CD4-positive, alpha-beta T cell treated with Interleukin-4 for 4 hours (primary cell): ENCODE results near the gene PHOX2B.

Experiments used
- DNase-seq: peaks from one replicate; pipeline ENCODE4 v3.0.0-alpha.2; 2020

Gene PHOX2B

DNA sequence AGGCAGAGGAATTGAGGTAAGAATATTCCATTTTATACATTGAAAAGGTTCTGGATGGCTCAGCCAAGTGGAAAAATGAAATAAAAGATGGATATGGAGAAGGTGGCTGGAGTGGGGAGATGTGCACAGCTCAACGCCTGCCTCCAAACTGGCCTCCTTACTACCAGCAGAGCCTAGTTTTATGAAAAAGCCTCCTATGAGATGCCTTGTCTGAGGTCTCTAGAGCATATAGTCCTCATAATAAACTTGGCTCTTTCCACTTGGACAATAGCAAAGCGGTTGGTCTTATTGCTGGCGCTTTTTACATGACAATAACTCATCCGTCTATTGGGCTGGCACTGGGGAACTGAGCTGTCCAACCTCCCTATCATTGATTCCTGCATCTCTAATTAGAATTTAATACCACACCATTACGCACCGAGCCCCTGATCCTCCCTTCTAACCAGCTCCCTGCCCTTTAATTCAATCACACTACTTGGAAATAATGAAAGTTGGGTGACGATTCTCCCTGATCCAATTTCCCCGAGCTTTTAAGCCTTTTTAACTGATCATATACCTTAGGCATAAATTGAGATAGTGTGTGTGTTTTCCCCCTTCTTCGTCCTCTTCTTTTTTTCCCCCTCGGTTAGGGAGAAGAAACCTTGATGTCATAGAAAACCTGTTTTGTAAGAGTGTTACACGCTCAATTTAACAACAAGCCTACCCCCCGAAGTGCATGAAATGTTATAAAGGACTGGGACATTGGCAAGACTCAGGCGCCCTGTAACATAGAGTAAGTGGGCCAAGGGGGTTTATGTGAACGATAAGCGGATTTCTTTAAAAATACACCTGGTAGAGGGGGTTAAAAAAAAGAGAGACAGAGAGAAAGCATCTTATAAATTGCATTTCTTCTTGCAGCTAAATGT lies at the start of gene PHOX2B:
PHOX2B (minus strand) TSS at position 155 of the 905 bp plus-strand sequence; CDS start at position 40, 115 bp downstream.
- DNase-seq: no peak

DNA sequence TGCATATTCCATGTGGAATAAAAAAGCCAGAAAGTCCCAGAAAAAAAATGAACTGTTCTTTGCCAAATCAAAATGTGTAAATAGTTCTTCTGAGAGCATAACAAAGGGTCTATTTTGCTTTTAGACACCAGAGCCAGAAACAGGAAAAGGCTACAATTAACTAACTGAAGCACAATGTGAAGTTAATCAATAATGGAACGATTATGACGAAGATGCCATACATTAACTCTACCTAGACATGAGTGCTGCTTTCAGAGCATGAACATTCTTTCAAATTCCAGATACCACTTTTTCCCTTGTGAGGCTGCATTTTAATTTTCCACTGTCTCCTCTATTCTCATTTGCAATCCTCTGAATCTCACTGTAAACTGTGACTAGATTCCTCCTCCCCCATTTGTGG lies 48.7 kb upstream of the PHOX2B start:
- DNase-seq: no peak

DNA sequence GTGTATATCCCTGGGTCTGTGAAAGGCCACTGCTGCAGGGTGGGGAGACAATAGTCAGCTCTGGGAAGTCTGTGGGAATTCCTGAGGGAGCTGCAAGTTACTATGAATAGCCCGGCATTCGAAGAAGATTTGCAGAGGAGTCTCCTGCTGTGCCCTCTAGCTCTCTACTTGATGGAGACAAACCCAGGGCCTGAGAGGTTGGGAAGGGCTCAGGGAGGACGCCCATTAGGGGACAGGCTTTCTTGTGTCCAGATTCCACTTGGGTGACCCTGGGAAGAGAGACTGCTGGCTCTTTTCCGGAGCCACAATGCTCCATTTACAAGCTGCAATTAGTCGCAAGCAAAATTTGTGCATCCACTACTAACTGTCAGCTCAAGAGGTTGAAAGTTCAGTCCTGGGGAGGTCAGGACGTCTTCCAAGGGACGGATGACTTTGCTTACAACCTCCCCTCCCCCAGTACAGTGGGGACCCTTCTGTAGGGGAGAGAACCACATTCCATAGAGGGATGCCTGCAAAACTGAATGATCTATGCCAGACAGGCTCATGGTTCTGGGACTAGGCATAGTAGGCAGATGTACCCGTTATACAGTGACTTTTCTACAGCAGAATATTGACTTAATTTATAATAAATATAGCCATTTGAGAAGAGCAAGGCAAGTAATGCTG lies 48.2 kb upstream of the PHOX2B start:
- no peak for DNase-seq

DNA sequence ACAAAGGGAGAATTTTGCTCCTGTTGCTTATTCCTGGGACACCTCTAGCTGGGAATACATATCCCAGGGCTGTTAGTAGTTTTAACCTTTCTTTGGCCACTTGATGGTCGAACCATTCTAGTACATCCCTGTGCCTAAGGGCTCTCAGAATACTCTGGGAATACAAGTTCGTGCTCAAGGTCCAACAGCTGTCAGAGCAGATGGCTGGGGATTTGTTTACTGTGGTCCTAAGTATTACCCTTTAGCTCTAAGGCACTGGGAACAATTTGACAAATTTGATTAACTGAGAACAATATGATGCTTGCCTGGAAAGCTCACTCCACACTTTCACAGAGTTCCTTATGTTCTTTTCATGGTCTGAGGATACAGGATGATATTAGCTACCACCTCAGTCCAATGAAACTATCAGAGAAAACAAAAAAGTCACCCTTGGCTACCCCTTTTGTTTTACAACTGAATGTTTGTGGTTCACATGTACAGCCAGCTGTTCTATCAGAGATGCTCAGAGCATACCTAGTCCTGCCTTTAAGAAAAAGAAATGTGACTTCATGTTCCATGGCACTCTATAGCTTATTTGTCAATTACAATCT lies 47.4 kb upstream of the PHOX2B start:
- no peak for DNase-seq

DNA sequence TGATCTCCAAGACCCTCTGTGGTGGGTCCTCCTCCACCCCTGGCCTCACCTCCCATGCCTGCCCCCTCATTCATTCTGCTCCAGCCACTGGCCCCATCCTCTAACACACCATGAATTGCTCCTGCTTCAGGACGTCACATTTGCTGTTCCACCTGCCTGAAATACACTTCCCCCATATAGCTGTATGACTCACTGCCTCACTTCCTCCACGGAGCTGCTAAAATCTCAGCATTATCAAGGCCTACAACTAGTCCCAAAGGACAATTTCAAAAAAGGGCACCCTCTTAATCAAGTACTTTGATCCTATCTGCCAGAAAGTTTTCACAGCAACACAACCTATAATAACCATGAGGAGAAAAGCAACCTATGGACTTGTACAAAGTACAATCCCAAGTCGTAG lies 43.6 kb upstream of the PHOX2B start:
- DNase-seq: no peak

DNA sequence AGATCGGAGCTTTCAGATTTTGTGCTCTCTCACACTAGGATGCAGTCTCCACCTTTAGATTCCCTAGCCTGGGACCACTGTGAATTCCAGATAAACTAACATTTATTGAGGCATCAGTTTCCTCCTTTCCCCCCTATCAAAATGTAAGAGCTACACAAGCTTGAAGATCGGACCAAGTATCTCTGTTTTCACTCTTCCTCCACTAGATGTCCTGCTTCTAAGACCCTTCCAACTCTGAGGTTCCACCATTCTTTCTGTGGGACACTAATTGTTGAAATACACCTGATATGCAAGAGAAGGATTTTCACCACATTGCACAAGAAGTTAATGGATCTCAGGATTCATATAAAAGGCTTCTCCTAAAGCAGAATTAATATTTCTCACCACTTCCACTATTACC lies 43.0 kb upstream of the PHOX2B start:
- no peak for DNase-seq

DNA sequence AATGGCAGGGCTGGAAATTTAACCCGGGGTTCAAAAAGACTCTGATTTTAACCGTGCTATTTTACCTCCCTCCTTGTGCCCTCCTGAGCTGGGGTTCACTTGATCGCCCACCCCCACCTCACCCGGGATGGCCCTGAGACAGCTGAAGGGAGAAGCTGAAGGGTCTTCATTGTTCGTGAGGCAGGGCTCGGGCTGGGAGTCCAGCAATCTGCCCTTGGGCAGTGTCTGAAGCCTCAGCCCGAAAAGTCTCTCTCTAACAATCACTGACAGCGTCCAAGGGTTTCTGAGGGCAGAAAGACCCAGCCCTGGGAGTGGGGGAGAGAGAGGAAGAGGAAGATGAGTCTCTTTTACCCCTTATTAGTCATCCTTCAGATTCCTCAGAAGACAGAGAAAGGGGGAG lies 39.4 kb upstream of the PHOX2B start:
- DNase-seq: no peak

DNA sequence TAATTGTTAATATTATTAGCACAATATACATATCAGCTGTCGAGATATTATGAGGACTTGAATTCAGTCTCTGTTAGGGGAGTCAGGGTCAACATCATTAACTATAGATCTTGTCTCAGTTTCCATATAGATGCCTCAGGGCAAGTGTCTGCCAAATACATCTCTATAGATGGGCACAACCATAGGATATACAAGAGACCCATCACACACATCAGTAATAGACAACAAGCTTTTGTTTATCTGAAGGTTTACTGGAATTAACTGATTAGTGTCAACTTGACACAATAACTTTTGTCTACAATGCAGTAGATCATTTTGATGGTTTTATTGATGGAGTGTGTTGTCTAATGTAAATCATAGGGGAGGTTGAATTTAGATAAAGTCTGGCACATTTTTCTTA lies 37.1 kb upstream of the PHOX2B start:
- no peak for DNase-seq

DNA sequence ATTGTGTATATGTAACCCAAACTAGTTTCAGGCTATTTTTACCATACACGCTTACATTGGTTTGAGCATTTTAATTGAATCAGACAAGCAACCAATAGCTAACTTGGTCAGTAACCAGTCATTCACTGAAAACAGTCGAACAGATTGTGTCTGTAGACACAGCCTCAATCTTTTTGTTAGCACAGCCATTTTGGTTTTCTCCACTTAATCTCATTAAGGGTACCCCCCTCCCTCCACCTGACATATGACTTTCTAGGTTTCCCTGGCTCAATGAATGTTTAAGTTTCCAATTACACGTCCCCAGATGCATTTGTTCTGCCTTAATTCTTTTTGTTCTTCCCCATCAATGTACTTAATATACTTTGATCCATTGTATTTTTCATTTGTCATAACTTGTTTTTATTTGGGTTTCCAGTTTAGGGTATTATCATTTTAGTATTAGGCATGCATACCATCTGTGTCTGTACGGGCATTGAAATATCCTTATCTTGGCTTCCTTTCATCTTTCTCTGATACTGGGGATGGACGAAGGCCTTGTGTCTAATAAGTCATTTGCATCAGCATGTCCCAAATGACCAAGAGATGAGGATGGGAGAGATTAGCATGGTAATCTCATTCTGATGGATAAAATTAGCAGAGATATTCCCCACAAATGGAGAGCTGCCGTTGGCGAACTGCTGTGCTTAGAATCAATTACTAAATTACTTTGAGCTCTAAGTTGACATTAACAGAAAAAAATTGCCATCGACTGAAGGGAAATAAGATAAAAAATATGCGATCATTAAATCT lies 35.9 kb upstream of the PHOX2B start:
- DNase-seq: no peak

DNA sequence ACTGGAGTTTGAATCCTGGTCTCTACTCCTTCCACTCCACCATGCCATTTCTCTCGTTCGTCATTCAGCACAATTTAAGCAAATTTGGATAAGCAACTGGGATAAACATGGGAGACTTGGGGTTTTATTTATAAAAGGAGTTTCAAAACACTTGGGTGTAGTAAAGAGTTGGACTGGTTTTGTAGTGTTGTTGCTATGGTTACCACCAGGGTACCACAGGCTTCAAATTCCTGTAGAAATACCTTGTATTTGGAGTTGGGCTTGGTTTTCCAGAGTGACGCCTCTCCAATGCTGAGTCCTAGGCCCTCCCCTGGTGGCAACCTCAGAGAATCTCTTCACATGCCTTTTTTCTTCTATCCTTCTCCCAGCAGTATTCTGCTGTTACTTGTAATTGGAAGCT lies 27.9 kb upstream of the PHOX2B start:
- no peak for DNase-seq

DNA sequence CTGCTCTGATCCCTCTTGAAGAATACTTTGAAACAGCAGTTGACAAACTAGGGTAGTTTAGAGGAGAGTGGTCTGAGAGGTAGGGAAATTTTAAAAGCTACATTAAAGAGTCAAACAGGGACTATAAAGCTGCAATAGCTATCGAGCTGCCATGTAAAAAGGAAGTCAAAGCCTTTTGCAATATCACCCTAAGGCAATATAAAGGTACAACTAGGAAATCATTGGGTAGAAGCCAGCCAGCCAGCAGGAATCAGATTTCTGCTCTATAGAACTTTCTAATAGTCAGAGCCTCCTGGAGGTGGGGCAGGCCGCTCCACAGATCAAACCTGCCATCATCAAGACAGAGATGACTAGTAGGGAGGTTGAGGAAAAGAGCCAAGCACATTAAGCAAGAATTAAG lies 15.2 kb upstream of the PHOX2B start:
- no peak for DNase-seq

DNA sequence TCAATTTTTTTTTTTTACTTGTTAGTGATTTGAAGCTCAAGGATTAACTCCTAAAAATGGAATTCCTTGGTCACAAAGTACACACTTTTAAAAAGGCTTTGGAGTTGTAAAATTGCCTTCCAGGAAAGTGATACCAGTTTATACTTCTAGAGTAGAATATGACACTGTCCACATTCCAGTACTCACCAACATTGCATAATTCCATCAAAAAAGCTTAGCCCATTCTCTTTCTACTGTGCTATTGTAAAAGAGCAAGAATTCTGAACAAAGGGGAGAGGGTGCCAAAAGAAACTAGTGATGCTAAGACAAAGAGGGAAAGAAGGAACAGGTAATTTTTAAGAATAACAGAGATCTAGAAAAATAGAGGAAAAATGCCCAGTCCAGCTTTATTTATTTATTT lies 10.4 kb upstream of the PHOX2B start:
- DNase-seq: no peak

DNA sequence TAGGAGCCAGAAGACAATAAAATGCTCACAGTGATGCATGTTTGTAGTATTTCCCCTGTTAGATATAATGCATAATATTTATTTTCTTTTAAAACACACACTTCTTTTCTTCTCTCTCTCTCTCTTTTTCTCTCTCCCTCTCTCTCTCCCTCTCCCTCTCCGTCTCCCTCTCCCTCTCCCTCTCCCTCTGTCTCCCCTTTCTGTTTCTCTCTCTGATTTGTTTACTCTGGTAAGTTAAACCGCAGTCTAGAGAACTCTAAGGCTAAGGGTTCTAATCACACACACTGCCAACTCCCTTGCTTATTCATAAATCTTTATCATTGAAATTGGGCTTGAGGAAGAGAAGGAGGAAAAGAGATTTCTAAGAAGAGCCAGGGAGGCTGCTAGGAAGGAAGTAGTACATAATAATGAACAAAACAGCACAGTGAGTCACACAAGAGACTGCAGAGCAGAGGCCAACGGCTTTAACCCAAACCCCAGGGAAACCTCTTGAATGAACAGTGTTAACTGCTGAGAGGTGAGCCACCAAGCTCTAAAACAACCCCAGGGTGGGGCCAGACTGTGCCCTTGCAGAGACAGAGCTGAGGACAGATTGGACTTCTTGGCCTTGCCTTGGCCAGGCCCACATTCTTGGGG lies 9.1 kb upstream of the PHOX2B start:
- no peak for DNase-seq

DNA sequence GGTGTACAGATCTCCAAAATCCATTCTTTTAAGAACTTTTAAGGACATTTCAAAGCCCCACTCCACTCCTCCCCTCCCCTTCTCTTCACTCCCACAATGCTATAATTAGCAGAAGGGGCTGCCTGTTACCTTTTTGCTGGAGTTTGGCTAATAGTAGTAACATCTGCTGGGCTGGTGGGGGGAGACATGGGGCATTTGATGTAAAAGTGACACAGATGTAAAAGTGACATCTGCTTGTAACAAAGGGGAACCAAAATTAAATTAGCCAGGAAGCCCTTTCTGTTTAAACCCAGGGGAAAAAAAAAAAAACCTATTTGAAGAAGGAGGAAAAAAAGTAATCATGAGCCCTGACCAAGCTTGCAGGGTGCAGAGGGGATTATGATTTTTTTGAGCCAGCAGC lies 5.4 kb upstream of the PHOX2B start:
- DNase-seq: no peak

DNA sequence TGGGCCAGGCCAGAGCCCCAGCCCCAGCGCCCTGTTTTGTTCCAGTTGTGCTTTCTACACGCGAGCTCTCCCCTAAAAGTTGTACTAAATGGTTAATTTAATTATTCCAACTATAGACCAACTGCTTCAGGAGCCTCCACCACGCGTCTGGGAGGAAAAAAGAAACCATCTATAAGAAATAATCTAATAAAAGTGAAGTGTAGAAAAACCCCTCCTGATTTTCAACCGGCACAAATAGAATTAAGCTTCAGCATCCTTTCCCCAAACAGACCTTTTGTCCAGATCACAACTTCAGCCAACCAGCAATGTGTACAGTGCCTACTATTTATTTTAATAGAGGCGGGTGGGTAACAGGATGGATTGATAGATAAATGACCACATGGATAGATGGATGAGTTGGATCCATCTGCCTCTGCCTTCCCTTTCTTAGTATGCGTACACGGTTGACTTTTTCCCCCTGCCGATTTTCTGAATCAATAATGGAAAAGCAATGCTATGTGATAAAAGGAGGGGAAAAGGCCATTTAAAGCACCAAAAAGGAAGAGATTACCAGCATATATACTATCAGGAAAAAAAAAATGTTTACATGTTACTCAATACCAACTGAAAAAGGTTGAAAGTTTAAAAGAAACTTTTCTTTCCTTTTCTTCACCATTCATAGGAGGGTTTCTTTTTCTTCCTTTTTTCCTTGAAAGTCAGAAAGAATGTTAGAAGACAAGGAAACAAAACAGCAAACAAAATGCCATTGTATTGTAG lies 3.7 kb upstream of the PHOX2B start:
- DNase-seq: no peak

DNA sequence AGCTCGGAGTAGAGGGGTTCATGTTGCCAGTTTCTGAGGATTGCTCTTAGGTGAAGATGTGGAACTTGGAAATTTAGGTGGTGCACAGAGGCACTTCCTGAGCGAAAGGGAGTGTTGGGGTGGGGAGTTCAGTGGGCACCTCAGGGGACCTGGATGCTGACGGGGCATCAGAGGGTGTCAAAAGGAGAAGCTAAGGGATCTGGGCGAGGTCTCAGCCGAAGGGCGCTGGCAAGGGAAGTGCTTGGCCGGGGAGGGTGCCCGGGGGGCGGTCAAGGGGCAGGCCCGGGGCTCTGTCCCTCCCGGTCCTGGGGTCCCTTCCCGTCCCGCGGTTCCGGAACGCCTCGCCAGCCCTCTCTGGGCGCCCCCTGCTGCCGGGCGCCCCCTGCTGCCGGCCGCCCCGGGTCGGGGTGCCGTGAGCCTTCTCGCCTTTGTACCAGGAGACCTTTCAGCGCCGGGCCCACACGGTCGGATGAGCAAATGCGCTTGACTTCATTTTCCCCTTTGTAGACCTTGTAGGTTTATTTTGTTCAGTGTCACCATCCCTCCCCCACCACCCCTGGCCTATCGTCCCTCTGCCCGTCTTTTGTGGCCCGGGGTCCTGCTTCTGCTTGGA lies 3.0 kb upstream of the PHOX2B start:
- DNase-seq: no peak

DNA sequence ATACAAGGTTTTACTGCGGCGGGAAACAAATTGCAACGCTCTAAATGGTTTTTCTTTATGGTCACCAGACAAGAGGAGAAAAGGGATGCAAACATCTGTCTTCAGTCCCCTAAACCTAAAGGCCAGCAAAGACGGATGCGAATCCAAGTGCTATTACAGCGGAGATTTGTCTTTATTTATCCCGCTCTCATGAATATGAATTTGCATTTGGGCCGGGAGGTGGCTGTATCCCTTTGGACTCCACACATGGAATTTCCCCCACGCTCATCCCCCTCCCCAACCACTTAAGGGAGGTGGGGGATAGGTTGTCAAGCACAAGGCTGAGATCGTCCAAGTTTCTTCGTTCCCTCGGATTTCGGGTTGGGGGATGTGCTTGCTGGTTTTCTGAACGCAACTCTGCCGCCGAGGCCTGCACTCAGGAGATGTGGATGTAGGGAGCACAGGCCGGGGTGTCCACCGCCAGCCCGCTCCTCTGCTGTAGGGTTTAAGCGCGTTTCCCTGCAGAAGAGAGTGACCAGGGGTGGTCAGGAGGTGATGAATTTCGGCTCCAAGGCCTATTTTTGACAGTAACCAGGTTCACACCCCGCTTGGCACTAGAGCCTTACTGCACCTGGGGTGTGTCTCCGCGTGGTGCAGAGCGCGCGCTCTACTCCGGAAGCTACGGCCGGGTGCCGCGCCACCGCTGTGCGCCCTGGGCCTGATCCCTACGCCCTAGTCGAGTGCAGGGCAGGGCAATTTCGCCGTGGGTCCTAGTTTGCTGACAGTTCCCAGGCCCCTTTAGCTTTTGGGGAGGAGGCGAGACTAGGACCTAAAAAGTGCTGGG lies 2.3 kb upstream of the PHOX2B start:
- DNase-seq: no peak

DNA sequence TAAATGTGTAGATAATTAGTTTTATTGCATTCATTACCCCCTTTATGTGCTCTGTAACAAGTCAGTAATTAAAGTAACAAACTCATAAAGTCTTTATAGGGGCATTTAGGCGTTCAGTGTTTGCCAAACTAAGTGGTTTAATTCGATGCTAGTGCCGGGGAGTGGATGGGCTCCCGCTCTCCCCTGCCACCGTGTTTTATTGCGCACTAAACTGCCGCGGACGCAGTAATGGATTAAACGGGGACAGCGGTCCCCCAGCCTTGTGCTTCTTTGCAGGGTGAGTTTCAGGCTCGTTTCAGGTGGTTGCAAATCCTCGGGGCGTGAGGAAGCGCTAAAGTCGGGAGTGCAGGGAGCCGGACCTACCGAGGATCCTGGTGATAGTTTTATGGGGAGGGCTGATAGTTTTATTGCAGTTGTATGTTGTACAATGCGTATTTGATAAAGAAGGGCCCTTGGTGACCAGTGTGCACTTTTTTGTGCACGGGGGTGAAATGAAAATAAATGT lies 1.6 kb upstream of the PHOX2B start:
- DNase-seq: no peak

DNA sequence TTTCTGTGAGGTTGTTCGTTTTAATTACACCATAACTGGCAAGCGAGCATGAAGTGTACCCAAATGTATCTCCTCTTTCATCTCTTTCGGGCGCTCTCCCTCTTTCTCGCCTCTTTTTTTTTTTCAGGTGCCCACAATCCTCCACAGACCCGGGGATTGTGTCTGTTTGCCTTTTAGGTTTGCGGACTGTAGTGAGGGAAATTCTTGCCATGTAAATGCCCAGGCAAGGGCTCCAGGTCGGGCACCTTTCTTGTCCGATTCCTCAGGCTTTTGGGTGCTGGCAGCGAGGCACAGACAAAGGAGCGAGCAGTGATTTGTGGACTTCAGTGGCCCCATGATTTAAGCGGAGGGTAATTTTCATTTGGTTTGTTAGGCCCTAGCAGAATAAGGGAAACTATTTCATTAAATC lies 1.1 kb upstream of the PHOX2B start:
- no peak for DNase-seq

DNA sequence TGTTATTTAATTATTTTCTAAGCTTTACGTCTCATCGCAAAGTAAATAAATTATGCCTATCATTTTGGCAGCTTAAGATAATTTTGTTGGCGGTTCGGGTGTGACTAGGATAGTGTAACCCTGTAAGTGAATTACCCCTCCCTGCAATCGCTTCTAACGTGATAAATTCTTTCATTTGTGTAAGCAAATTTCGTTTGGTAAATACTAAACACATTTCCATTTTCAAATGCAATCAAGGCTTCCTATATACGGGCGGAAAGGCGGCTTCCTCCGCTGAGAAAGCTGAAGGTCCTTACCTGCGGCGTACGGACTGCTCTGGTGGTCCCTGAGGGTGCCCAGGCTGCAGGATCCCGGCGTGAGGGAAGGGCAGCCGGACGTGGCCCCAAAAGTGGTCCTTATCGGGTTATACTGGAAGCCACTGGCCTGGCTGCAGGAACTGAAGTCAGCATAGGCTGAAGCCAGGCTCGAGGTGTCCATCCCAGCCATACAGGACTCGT lies 403 bp downstream of the PHOX2B start:
- DNase-seq: no peak
